ENCODE measurements around the gene ANKRD31. TPM values are rescaled to one million over a fixed set of nuclear protein-coding genes. Genes with fewer than 3 reads are reported as not detected.

The ANKRD31 gene
- total and polyA plus RNA-seq, 7 donors, result 0.01 to 0.11 (median 0.06) TPM; not detected in 2

- H3K4me3 ChIP-seq, result no peak overlapping the region
- no peaks in the 10 kb centered on the region for H3K36me3 ChIP-seq (ENCODE audit: insufficient read depth in 1 of 2, low read depth in 1 of 2)
- no peaks in the 10 kb centered on the region for H3K4me1 ChIP-seq
- DNase-seq (no peak), ATAC-seq (no peak)
- WGBS, 3 donors, result 66 to 69% (median 68%) methylated on average over 9 of the region's 9 CpGs
- no peaks in the 10 kb centered on the region for H3K9me3 ChIP-seq
- no peaks in the 10 kb centered on the region for H3K27me3 ChIP-seq (ENCODE audit: insufficient read depth in 3 of 3, low read length in 2 of 3)
- intact Hi-C loops (cut with DNase I), result no loop called here
- no peak for TF ChIP-seq CTCF (IDR thresholded peaks at IDR 0.05)
- H3K27ac ChIP-seq, result no peak overlapping the region
These were observed 213.1 kb downstream of the ANKRD31 start for GRCh38 chr5:75023368-75024159.

DNA sequence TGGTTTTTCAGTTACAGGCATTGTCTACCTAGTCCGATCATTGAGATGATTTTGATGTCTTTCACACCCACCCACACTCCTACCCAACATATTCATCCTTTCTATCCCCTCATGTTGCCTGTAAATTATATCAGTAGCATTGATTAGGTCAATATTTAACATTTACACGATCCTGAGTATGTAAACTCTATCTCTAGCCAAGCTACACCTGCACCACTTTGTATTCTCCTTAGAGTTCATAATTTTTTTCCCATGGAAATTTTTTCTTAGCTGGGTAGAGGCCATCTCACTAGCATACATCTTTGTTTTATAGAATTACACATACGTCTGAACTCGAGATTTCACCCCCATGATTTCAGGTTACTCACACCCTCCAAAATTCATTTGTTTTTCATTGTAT is 214.9 kb downstream of the ANKRD31 start:
- Histone ChIP-seq H3K9me3 (no peaks in the 10 kb centered on the region), H3K36me3 (ENCODE audit: insufficient read depth in 1 of 2, low read depth in 1 of 2) (no peaks in the 10 kb centered on the region), H3K4me1 (no peaks in the 10 kb centered on the region), H3K4me3 (no peak overlapping the region), H3K27me3 (ENCODE audit: insufficient read depth in 3 of 3, low read length in 2 of 3) (no peaks in the 10 kb centered on the region), H3K27ac (no peak overlapping the region)
- TF ChIP-seq CTCF (IDR thresholded peaks at IDR 0.05), result no peak
- ATAC-seq (no peak), DNase-seq (no peak)
- WGBS, 3 donors, result 77 to 83% (median 83%) methylated on average over 4 of the region's 4 CpGs
- intact Hi-C loops (cut with DNase I), result no loop called here

- Histone ChIP-seq H3K9me3 (no peaks in the 10 kb centered on the region), H3K36me3 (ENCODE audit: insufficient read depth in 1 of 2, low read depth in 1 of 2) (no peaks in the 10 kb centered on the region), H3K4me3 (no peak overlapping the region), H3K4me1 (no peaks in the 10 kb centered on the region), H3K27ac (no peak overlapping the region), H3K27me3 (ENCODE audit: insufficient read depth in 3 of 3, low read length in 2 of 3) (no peaks in the 10 kb centered on the region)
- DNase-seq, result no peak
- no peak for TF ChIP-seq CTCF (IDR thresholded peaks at IDR 0.05)
- ATAC-seq, result no peak
- WGBS, 3 donors, result 29 to 45% (median 40%) methylated on average over 3 of the region's 3 CpGs
- intact Hi-C loops (cut with DNase I), result no loop called here
These were observed 215.5 kb downstream of the ANKRD31 start for GRCh38 chr5:75021219-75021618.

DNA sequence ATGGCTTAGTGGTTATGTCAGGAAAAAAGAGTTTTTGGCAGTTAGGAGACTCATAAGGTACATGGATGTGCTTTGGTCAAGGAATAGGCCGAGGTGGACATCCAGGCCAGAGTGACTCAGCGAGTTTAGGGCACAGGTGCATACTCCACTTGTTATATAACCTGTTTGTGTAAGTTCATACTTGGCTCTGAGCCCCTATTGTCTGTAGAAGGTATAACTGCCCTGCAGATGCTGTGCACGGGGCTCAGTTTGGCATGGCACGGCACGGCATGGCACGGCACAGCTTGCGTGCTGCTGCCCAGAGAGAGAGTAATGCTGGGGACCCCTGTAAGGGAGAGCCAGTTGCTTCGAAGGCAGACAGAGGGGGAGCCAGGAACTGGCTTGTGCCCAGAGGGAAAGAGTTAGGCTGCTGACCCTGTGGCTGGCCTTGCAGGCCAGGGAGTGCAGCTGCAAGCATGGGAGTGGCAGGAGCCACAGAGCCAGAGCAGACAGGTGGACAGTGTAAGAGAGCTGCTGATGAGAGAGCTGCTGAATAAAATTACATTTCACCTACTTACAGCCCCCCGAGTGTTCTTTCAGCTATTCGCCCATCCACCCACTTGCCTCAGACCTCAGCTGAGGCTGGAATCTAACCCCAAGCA is 216.5 kb downstream of the ANKRD31 start:
- 69 to 81% (median 78%) methylated on average over 10 of the region's 10 CpGs for WGBS, 3 donors
- Histone ChIP-seq H3K27me3 (ENCODE audit: insufficient read depth in 3 of 3, low read length in 2 of 3) (no peaks in the 10 kb centered on the region), H3K27ac (no peak overlapping the region), H3K36me3 (ENCODE audit: insufficient read depth in 1 of 2, low read depth in 1 of 2) (no peaks in the 10 kb centered on the region), H3K4me3 (no peak overlapping the region), H3K4me1 (no peaks in the 10 kb centered on the region), H3K9me3 (no peaks in the 10 kb centered on the region)
- intact Hi-C loops (cut with DNase I), result no loop called here
- TF ChIP-seq CTCF (IDR thresholded peaks at IDR 0.05), result no peak
- DNase-seq, result no peak
- ATAC-seq, result no peak
